GM12878 (cell line): ENCODE measurements around the gene CD34. TPM values are rescaled to one million over a fixed set of nuclear protein-coding genes. Genes with fewer than 3 reads are reported as not detected.

Source experiments
- ATAC-seq: fragments of 200-7000 bp; cut with Tn5 transposase; 3 replicates; pipeline ENCODE4 v1.9.1; 2020; ENCODE audit warnings: mild to moderate bottlenecking, moderate library complexity
- BruUV-seq: library from RNA; stranded (reverse); fragments of 400-500 nt; replicated peaks from 2 replicates; lab custom pipeline; 2021; lab: Mats Ljungman, UMichigan
- CTCF ChIA-PET: fragments of 300-600 bp; sonication (Branson Sonifier 250); formaldehyde crosslinking; extraction: SDS; loops from one replicate; lab custom pipeline; 2021; ENCODE audit warnings: inconsistent platforms; lab: Yijun Ruan, JAX
- POLR2A ChIA-PET: fragments of 350-600 bp; formaldehyde crosslinking; extraction: SDS; loops from one replicate; lab custom pipeline; 2021; ENCODE audit warnings: inconsistent platforms; lab: Charles Lee
- RAD21 ChIA-PET: fragments of 300-600 bp; sonication (Branson Sonifier 250); formaldehyde crosslinking; loops from one replicate; lab custom pipeline; 2023; ENCODE audit warnings: antibody characterized with exemption; ENCODE audit not compliant: unreplicated experiment; lab: Charles Lee
- SMC1A ChIA-PET: fragments of 300-600 bp; sonication (Branson Sonifier 250); formaldehyde crosslinking; loops from one replicate; lab custom pipeline; 2023; ENCODE audit not compliant: unreplicated experiment, uncharacterized antibody; lab: Charles Lee
- DNase-seq: peaks from one replicate; pipeline ENCODE4 v3.0.0-alpha.2; 2011; ENCODE audit warnings: low read depth, low spot score
- FAIRE-seq: peaks from 3 replicates; lab custom pipeline; 2011; peaks lifted over from hg19 to GRCh38; lab: Jason Lieb, UNC
- H2AFZ ChIP-seq: 2 replicates; pipeline ENCODE4 v1.6.0; 2011; ENCODE audit warnings: low read depth, low read length, control low read depth; ENCODE audit not compliant: control insufficient read depth
- H3K27ac ChIP-seq: 2 replicates; pipeline ENCODE4 v1.5.1; 2011; ENCODE audit warnings: control low read depth; ENCODE audit not compliant: control insufficient read depth, insufficient read depth
- H3K27me3 ChIP-seq, 2 experiments: replicated peaks in 1 of 2; 2 replicates each; pipeline versions ENCODE4 v1.6.0 to v1.6.1; 2011; ENCODE audit warnings: low read length in 1 of 2; ENCODE audit not compliant: control insufficient read depth in 2 of 2, insufficient read depth in 2 of 2
- H3K36me3 ChIP-seq, 2 experiments: 2 replicates each; pipeline ENCODE4 v1.5.1; 2011; ENCODE audit warnings: low read length in 1 of 2; ENCODE audit not compliant: control insufficient read depth in 2 of 2, insufficient read depth in 2 of 2
- H3K4me1 ChIP-seq: 2 replicates; pipeline ENCODE4 v1.6.1; 2011; ENCODE audit warnings: mild to moderate bottlenecking, low read length, moderate library complexity, mixed read lengths; ENCODE audit not compliant: control insufficient read depth, insufficient read depth
- H3K4me2 ChIP-seq: 2 replicates; pipeline ENCODE4 v1.6.0; 2011; ENCODE audit warnings: control low read depth; ENCODE audit not compliant: control insufficient read depth, insufficient read depth
- H3K4me3 ChIP-seq: fragments of 200-600 bp; sonication (generic); 2 replicates; pipeline ENCODE4 v1.5.1; 2016
- H3K79me2 ChIP-seq: 2 replicates; pipeline ENCODE4 v1.6.0; 2011; ENCODE audit warnings: low read length; ENCODE audit not compliant: control insufficient read depth, insufficient read depth
- H3K9ac ChIP-seq: 2 replicates; pipeline ENCODE4 v1.8.0; 2011; ENCODE audit warnings: low read length, control low read depth, mixed read lengths; ENCODE audit not compliant: control insufficient read depth, insufficient read depth
- H3K9me3 ChIP-seq: replicated peaks from 3 replicates; pipeline ENCODE4 v1.5.1; 2011; ENCODE audit warnings: mild to moderate bottlenecking, low read length; ENCODE audit not compliant: control insufficient read depth, insufficient read depth
- H4K20me1 ChIP-seq: 2 replicates; pipeline ENCODE4 v1.6.0; 2011; ENCODE audit not compliant: control insufficient read depth, insufficient read depth
- BACH1 ChIP-seq: fragments of 450-650 bp; IDR thresholded peaks from 2 replicates; pipeline ENCODE4 v1.6.1; 2017; ENCODE audit warnings: mild to moderate bottlenecking, borderline replicate concordance
- BMI1 ChIP-seq: fragments of 450-650 bp; IDR thresholded peaks from 2 replicates; pipeline ENCODE4 v1.6.1; 2016; ENCODE audit warnings: mild to moderate bottlenecking, moderate library complexity, borderline replicate concordance
- FOXM1 ChIP-seq: IDR thresholded peaks from 2 replicates; pipeline ENCODE4 v1.6.1; 2012; ENCODE audit warnings: low read depth, mild to moderate bottlenecking, inconsistent platforms, low read length, moderate library complexity
- MLLT1 ChIP-seq: fragments of 450-650 bp; IDR thresholded peaks from 2 replicates; pipeline ENCODE4 v1.6.1; 2016; ENCODE audit warnings: mild to moderate bottlenecking
- MTA3 ChIP-seq: IDR thresholded peaks from 2 replicates; pipeline ENCODE4 v1.6.1; 2012; ENCODE audit warnings: low read length, inconsistent platforms, borderline replicate concordance
- NFIC ChIP-seq: IDR thresholded peaks from 2 replicates; pipeline ENCODE4 v1.6.1; 2012; ENCODE audit warnings: low read depth, mild to moderate bottlenecking, inconsistent platforms, low read length, moderate library complexity
- NR2C2 ChIP-seq: IDR thresholded peaks from 2 replicates; pipeline ENCODE4 v1.6.1; 2011; ENCODE audit warnings: borderline replicate concordance, low read depth; ENCODE audit not compliant: control insufficient read depth, insufficient read length
- POLR2AphosphoS5 ChIP-seq: IDR thresholded peaks from 2 replicates; pipeline ENCODE4 v1.6.1; 2011; ENCODE audit warnings: mild to moderate bottlenecking, low read length, inconsistent platforms
- RCOR1 ChIP-seq: conservative IDR thresholded peaks from 2 replicates; pipeline ENCODE4 v1.6.1; 2012; ENCODE audit warnings: low read depth, low read length, improper control_type of control experiment
- SIX5 ChIP-seq: IDR thresholded peaks from 2 replicates; pipeline ENCODE4 v1.6.1; 2011; ENCODE audit warnings: mild to moderate bottlenecking, low read depth, low read length, moderate library complexity; ENCODE audit not compliant: severe bottlenecking
- SREBF1 ChIP-seq: IDR thresholded peaks from 2 replicates; pipeline ENCODE4 v1.6.1; 2012; ENCODE audit warnings: mild to moderate bottlenecking, low read length
- YY1 ChIP-seq: IDR thresholded peaks from 2 replicates; pipeline ENCODE4 v1.6.1; 2011; ENCODE audit warnings: low read depth, mild to moderate bottlenecking, low read length
- ZNF217 ChIP-seq: fragments of 450-650 bp; IDR thresholded peaks from 2 replicates; pipeline ENCODE4 v1.6.1; 2017; ENCODE audit warnings: antibody characterized with exemption, mild to moderate bottlenecking
- ZNF24 ChIP-seq: fragments of 450-650 bp; IDR thresholded peaks from 2 replicates; pipeline ENCODE4 v1.6.1; 2017; ENCODE audit warnings: antibody characterized with exemption, mild to moderate bottlenecking
- WGBS: methylation state at CpG from one replicate; pipeline ENCODE4 v1.1.6; 2016; ENCODE audit warnings: low lambda C conversion rate; ENCODE audit not compliant: insufficient replicate concordance, insufficient coverage; ENCODE audit errors: missing lambda C conversion rate; 5-methylcytosine and 5-hydroxymethylcytosine counted together
- in situ Hi-C: fragments of 300-500 bp; cut with MboI; formaldehyde crosslinking; loops from 9 replicates; pipeline ENCODE4 v1.14.3; 2018; ENCODE audit warnings: mixed read lengths
- intact Hi-C: fragments of 100-400 bp; cut with micrococcal nuclease; formaldehyde crosslinking; loops from one replicate; pipeline ENCODE4 v1.14.2; 2022; ENCODE audit not compliant: unreplicated experiment
- polyA plus RNA-seq, 11 experiments: library from polyadenylated mRNA; depleted of rRNA in 4 of 11; unstranded in 6 of 11; stranded (reverse) in 5 of 11; fragments of >200 nt; fragmentation: Nextera tagmentation in 4 of 11; fragmentation: Illumina TruSeq in 1 of 11; extraction: Ambion mirVana in 4 of 11; extraction: Trizol in 1 of 11; gene quantifications; 1 replicate in 1 of 11; 2 replicates in 10 of 11; pipeline versions ENCODE4 v1.2.1 to v1.2.3, GENCODE V29; 2011 to 2016; ENCODE audit warnings: inconsistent platforms in 2 of 11, missing spikeins in 2 of 11, low read depth in 1 of 11
- total RNA-seq, 4 experiments: library from RNA; depleted of rRNA in 3 of 4; stranded (reverse); fragments of >200 nt in 3 of 4; fragmentation: Illumina TruSeq in 1 of 4; extraction: Trizol in 1 of 4; gene quantifications; 2 replicates each; pipeline versions ENCODE4 v1.2.1 to v1.2.3, GENCODE V29; 2013 to 2021
- TF ChIP-seq, protein P1 (sequence below): IDR thresholded peaks from 2 replicates; pipeline ENCODE4 v1.6.1; 2012; ENCODE audit warnings: low read length, inconsistent platforms
- TF ChIP-seq, protein P2 (sequence below): IDR thresholded peaks from 2 replicates; pipeline ENCODE4 v1.6.1; 2012; ENCODE audit warnings: low read depth, low read length, improper control_type of control experiment

Gene CD34
- total and polyA plus RNA-seq, 10 of the 15 experiments (the other 5 are each of a cell fraction or from before 2014, with no cell fraction given), result under 0.01 to 0.08 (median 0.02) TPM; not detected in 6

- H3K79me2 ChIP-seq, result no peaks in the 10 kb centered on the region
- no peak overlapping the region for H3K9ac ChIP-seq
- H3K27me3 ChIP-seq, result no peaks in the 10 kb centered on the region; a peak in 1 of 4 replicates
- peaks cover 9% of the 10 kb centered on the region for H3K9me3 ChIP-seq
- TF ChIP-seq ZNF24 (no peak), NFIC (no peak), MTA3 (no peak), BACH1 (no peak), RCOR1 (no peak), POLR2AphosphoS5 (no peak), ZNF217 (no peak), SREBF1 (no peak), MLLT1 (no peak), YY1 (no peak), FOXM1 (no peak), NR2C2 (no peak), BMI1 (no peak), SIX5 (no peak)
- TF ChIP-seq, protein P1, sequence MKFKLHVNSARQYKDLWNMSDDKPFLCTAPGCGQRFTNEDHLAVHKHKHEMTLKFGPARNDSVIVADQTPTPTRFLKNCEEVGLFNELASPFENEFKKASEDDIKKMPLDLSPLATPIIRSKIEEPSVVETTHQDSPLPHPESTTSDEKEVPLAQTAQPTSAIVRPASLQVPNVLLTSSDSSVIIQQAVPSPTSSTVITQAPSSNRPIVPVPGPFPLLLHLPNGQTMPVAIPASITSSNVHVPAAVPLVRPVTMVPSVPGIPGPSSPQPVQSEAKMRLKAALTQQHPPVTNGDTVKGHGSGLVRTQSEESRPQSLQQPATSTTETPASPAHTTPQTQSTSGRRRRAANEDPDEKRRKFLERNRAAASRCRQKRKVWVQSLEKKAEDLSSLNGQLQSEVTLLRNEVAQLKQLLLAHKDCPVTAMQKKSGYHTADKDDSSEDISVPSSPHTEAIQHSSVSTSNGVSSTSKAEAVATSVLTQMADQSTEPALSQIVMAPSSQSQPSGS, result no peak
- TF ChIP-seq, protein P2, sequence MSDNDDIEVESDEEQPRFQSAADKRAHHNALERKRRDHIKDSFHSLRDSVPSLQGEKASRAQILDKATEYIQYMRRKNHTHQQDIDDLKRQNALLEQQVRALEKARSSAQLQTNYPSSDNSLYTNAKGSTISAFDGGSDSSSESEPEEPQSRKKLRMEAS, result no peak
- FAIRE-seq (no peak), DNase-seq (no peak), ATAC-seq (no peak)
- POLR2A ChIA-PET, result no interaction called here
- RAD21 ChIA-PET, result no interaction called here
- H2AFZ ChIP-seq, result no peak overlapping the region
- WGBS, result 57% methylated on average over 4 of the region's 4 CpGs
- H3K4me1 ChIP-seq, result peaks cover 5% of the 10 kb centered on the region; the same call in 1 of the 2 replicates
- BruUV-seq, result no TSS peak
- SMC1A ChIA-PET, result interaction anchor here (2.8 kb wide), 1 partner anchor 36 kb away, joined by 9 read pairs; no protein-coding TSS in a partner anchor
- intact Hi-C loops, result no loop called here
- no peaks in the 10 kb centered on the region for H3K36me3 ChIP-seq
- H3K27ac ChIP-seq, result no peak overlapping the region
- no peaks in the 10 kb centered on the region for H4K20me1 ChIP-seq
- CTCF ChIA-PET, result interaction anchor here (0.8 kb wide), 1 partner anchor 64 kb away, joined by 3 read pairs; no protein-coding TSS in a partner anchor
- no peak overlapping the region for H3K4me3 ChIP-seq
- no peak overlapping the region for H3K4me2 ChIP-seq
- in situ Hi-C loops, result no loop called here
These were observed 22.4 kb upstream of the CD34 start for GRCh38 chr1:207933205-207933800.
